Fibroblast of lung (primary cell): ENCODE data around the gene APEX1. TPM values are rescaled to one million over a fixed set of nuclear protein-coding genes. Genes with fewer than 3 reads are reported as not detected.

Source experiments
- DNase-seq, 2 donors: peaks; one replicate each; pipeline versions ENCODE4 v3.0.0 to v3.0.0-alpha.2; 2010; ENCODE audit warnings: low read depth in 2 of 2
- H2AFZ ChIP-seq: 2 replicates; pipeline ENCODE4 v1.5.1; 2012; ENCODE audit warnings: low read length, control low read depth, inconsistent platforms
- H3K27ac ChIP-seq: 2 replicates; pipeline ENCODE4 v1.5.1; 2011; ENCODE audit warnings: low read length, control low read depth; ENCODE audit not compliant: insufficient read depth
- H3K27me3 ChIP-seq: 2 replicates; pipeline ENCODE4 v1.5.1; 2011; ENCODE audit warnings: mild to moderate bottlenecking, low read length; ENCODE audit not compliant: control insufficient read depth, insufficient read depth
- H3K36me3 ChIP-seq: 2 replicates; pipeline ENCODE4 v1.5.1; 2011; ENCODE audit warnings: low read length; ENCODE audit not compliant: control insufficient read depth, insufficient read depth
- H3K4me1 ChIP-seq: 2 replicates; pipeline ENCODE4 v1.5.1; 2011; ENCODE audit warnings: low read length; ENCODE audit not compliant: control insufficient read depth, insufficient read depth; ENCODE audit errors: extremely low read depth
- H3K4me2 ChIP-seq: 2 replicates; pipeline ENCODE4 v1.5.1; 2011; ENCODE audit warnings: low read length, control low read depth; ENCODE audit not compliant: insufficient read depth; ENCODE audit errors: extremely low read depth
- H3K4me3 ChIP-seq, 4 experiments: fragments of 200-600 bp in 1 of 4; sonication (generic) in 1 of 4; replicated peaks in 1 of 4; 2 replicates each; pipeline ENCODE4 v1.5.1; 2011 to 2016; ENCODE audit warnings: low read length in 4 of 4, low read depth in 3 of 4, mild to moderate bottlenecking in 3 of 4, control low read depth in 2 of 4, inconsistent platforms in 1 of 4, mixed read lengths in 1 of 4; ENCODE audit not compliant: insufficient read depth in 1 of 4; ENCODE audit errors: control extremely low read depth in 1 of 4
- H3K79me2 ChIP-seq: 2 replicates; pipeline ENCODE4 v1.5.1; 2012; ENCODE audit warnings: mild to moderate bottlenecking, low read length, inconsistent platforms; ENCODE audit not compliant: control insufficient read depth, insufficient read depth
- H3K9ac ChIP-seq: 2 replicates; pipeline ENCODE4 v1.5.1; 2011; ENCODE audit warnings: mild to moderate bottlenecking, low read length, control low read depth; ENCODE audit not compliant: insufficient read depth
- H3K9me3 ChIP-seq: 2 replicates; pipeline ENCODE4 v1.5.1; 2012; ENCODE audit warnings: low read depth, low read length; ENCODE audit not compliant: control insufficient read depth, insufficient read depth
- H4K20me1 ChIP-seq: 2 replicates; pipeline ENCODE4 v1.5.1; 2011; ENCODE audit warnings: low read length; ENCODE audit not compliant: control insufficient read depth, insufficient read depth; ENCODE audit errors: extremely low read depth
- CTCF ChIP-seq, 2 donors: IDR thresholded peaks in 1 of 2; conservative IDR thresholded peaks in 1 of 2; 1 replicate in 1 of 2; 2 replicates in 1 of 2; pipeline ENCODE4 v1.5.1; 2011 to 2012; ENCODE audit warnings: low read length in 2 of 2, control low read depth in 1 of 2, inconsistent platforms in 1 of 2, low read depth in 1 of 2, mild to moderate bottlenecking in 1 of 2
- EZH2 ChIP-seq: IDR thresholded peaks from 2 replicates; pipeline ENCODE4 v1.5.1; 2012; ENCODE audit warnings: low read length, control low read depth, mild to moderate bottlenecking; ENCODE audit errors: missing control alignments
- polyA plus RNA-seq, 2 donors: library from polyadenylated mRNA; depleted of rRNA in 1 of 2; stranded (reverse) in 1 of 2; unstranded in 1 of 2; fragments of >200 nt; gene quantifications; 2 replicates each; pipeline ENCODE4 v1.2.1, GENCODE V29; 2011 to 2012; ENCODE audit warnings: missing spikeins in 1 of 2
- total RNA-seq: library from RNA; depleted of rRNA; stranded (reverse); fragments of >200 nt; gene quantifications from 2 replicates; pipeline ENCODE4 v1.2.1, GENCODE V29; 2014

Gene APEX1
- total and polyA plus RNA-seq, 2 donors (not counting 1 experiment from before 2014, with no cell fraction given): 66.6 to 187 TPM

GRCh38 chr14:20424851-20425250 lies 30.2 kb upstream of the APEX1 start:
- H3K36me3 ChIP-seq: no peaks in the 10 kb centered on the region
- H3K4me3 ChIP-seq: no peak overlapping the region
- no peak overlapping the region for H3K27ac ChIP-seq
- H3K9me3 ChIP-seq: no peaks in the 10 kb centered on the region
- H3K4me1 ChIP-seq: no peaks in the 10 kb centered on the region
- H2AFZ ChIP-seq: no peak overlapping the region
- no peak for DNase-seq
- no peak overlapping the region for H3K9ac ChIP-seq
- no peaks in the 10 kb centered on the region for H3K79me2 ChIP-seq
- no peak overlapping the region for H3K4me2 ChIP-seq
- H3K27me3 ChIP-seq: no peaks in the 10 kb centered on the region
- H4K20me1 ChIP-seq: no peaks in the 10 kb centered on the region
- TF ChIP-seq EZH2: no peak
- no peak for TF ChIP-seq CTCF (conservative IDR thresholded peaks at IDR 0.05 in 1 of 2, IDR thresholded peaks at IDR 0.05 in 1 of 2; ENCODE audit: low read depth in 1 of 2, low read length in 2 of 2)

- peak overlapping the region; percentile 31 for H2AFZ ChIP-seq
- no peaks in the 10 kb centered on the region for H4K20me1 ChIP-seq
- H3K36me3 ChIP-seq: no peaks in the 10 kb centered on the region
- H3K9me3 ChIP-seq: no peaks in the 10 kb centered on the region
- H3K4me1 ChIP-seq: no peaks in the 10 kb centered on the region
- no peaks in the 10 kb centered on the region for H3K79me2 ChIP-seq
- TF ChIP-seq CTCF (conservative IDR thresholded peaks at IDR 0.05 in 1 of 2, IDR thresholded peaks at IDR 0.05 in 1 of 2; ENCODE audit: low read depth in 1 of 2, low read length in 2 of 2): no peak
- DNase-seq: peak; percentile 43 to 71
- H3K27ac ChIP-seq: no peak overlapping the region
- no peak overlapping the region for H3K9ac ChIP-seq
- no peaks in the 10 kb centered on the region for H3K27me3 ChIP-seq
- H3K4me3 ChIP-seq: no peak overlapping the region
- H3K4me2 ChIP-seq: no peak overlapping the region
These were observed 27.6 kb upstream of the APEX1 start for GRCh38 chr14:20427231-20428009.

GRCh38 chr14:20428010-20428365 lies 27.0 kb upstream of the APEX1 start:
- H3K4me3 ChIP-seq: no peak overlapping the region
- H4K20me1 ChIP-seq: no peaks in the 10 kb centered on the region
- H3K9me3 ChIP-seq: no peaks in the 10 kb centered on the region
- H2AFZ ChIP-seq: no peak overlapping the region
- no peak for TF ChIP-seq EZH2
- no peak for TF ChIP-seq CTCF (conservative IDR thresholded peaks at IDR 0.05 in 1 of 2, IDR thresholded peaks at IDR 0.05 in 1 of 2; ENCODE audit: low read depth in 1 of 2, low read length in 2 of 2)
- H3K36me3 ChIP-seq: no peaks in the 10 kb centered on the region
- no peak for DNase-seq
- no peaks in the 10 kb centered on the region for H3K4me1 ChIP-seq
- no peaks in the 10 kb centered on the region for H3K27me3 ChIP-seq
- H3K4me2 ChIP-seq: no peak overlapping the region
- no peaks in the 10 kb centered on the region for H3K79me2 ChIP-seq
- H3K9ac ChIP-seq: no peak overlapping the region
- no peak overlapping the region for H3K27ac ChIP-seq
